G401 (cell line): ENCODE results near the gene CCDC28A. TPM values are rescaled to one million over a fixed set of nuclear protein-coding genes. Genes with fewer than 3 reads are reported as not detected.
A peak's percentile ranks its signal among the peaks of the same experiment; 100 is the strongest.

Experiments used
- DNase-seq: peaks from one replicate; pipeline ENCODE4 v3.0.0-alpha.2; 2015; ENCODE audit warnings: low spot score
- in situ Hi-C: cut with HindIII; loops from 2 replicates; pipeline ENCODE4 v1.10.0; 2016; ENCODE audit warnings: low sequenced_read_pairs, mixed read lengths
- total RNA-seq: library from RNA; depleted of rRNA; stranded (reverse); fragments of >200 nt; shearing (Covaris generic); gene quantifications from 2 replicates; pipeline ENCODE4 v1.2.3, GENCODE V29; 2014; rRNA removed

CCDC28A gene
- total RNA-seq, 1 experiment from 2014 or later, result 27.4 TPM

DNA sequence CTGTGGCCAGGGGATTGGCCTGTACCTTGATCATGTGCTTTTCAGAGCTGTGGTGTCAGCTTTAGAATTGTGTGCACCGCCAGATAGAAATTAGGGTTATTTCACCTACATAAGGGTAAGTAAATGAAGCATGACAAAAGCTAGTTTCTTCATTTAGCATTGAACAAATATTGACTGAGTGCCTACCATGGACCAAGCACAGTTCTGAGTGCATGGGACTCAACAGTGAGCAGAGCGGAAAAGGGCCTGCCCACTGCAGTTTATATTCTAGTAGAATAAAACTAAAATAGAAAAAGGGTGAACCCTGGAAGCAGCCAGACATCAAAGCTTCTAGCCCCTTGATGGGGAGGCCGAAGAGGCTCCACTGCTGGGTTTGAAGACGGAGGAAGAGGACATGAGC, 48.0 kb downstream of the CCDC28A start:
- in situ Hi-C loops, result no loop called here
- DNase-seq, result no peak

GRCh38 chr6:138824482-138825144, 51.0 kb downstream of the CCDC28A start:
- in situ Hi-C loops, result no loop called here
- no peak for DNase-seq

GRCh38 chr6:138830248-138830647, 56.7 kb downstream of the CCDC28A start:
- in situ Hi-C loops, result no loop called here
- no peak for DNase-seq

GRCh38 chr6:138832182-138832581, 58.6 kb downstream of the CCDC28A start:
- in situ Hi-C loops, result no loop called here
- DNase-seq, result no peak

- in situ Hi-C loops, result no loop called here
- peak; percentile 85 for DNase-seq
These were observed 60.4 kb downstream of the CCDC28A start for GRCh38 chr6:138833816-138834539.

- DNase-seq, result no peak
- in situ Hi-C loops, result no loop called here
These were observed 63.7 kb downstream of the CCDC28A start for GRCh38 chr6:138837246-138837645.

Other genes starting within 250 kb of the CCDC28A start
- gene ECT2L, start 22.3 kb downstream of the CCDC28A start, total RNA-seq, result not detected in 2 replicates
- gene REPS1, start 214.5 kb downstream of the CCDC28A start, total RNA-seq, result 38.8 and 46.0 TPM in 2 replicates